Endothelial cell of umbilical vein (primary cell): ENCODE results near the gene PAK5. TPM values are rescaled to one million over a fixed set of nuclear protein-coding genes. Genes with fewer than 3 reads are reported as not detected.

Experiments used
- BruUV-seq: library from RNA; stranded (reverse); fragments of 400-500 nt; replicated peaks from 2 replicates; lab custom pipeline; 2021; lab: Mats Ljungman, UMichigan
- CTCF ChIA-PET: fragments of 300-600, 350-600 bp; sonication (Branson Sonifier 250); formaldehyde crosslinking; loops from one replicate; lab custom pipeline; 2021; ENCODE audit warnings: antibody characterized with exemption, inconsistent platforms; lab: Charles Lee
- POLR2A ChIA-PET: fragments of 300-600, 350-600 bp; sonication (Branson Sonifier 250); formaldehyde crosslinking; loops from one replicate; lab custom pipeline; 2021; ENCODE audit warnings: antibody characterized with exemption, inconsistent platforms; lab: Charles Lee
- DNase-seq: peaks from one replicate; pipeline ENCODE4 v3.0.0-alpha.2; 2011; ENCODE audit warnings: low read depth, low spot score
- FAIRE-seq: peaks from 2 replicates; lab custom pipeline; 2011; peaks lifted over from hg19 to GRCh38; lab: Jason Lieb, UNC
- H2AFZ ChIP-seq: 2 replicates; pipeline ENCODE4 v1.6.0; 2012; ENCODE audit warnings: low read depth, low read length, control low read depth, inconsistent platforms
- H3K27ac ChIP-seq: 2 replicates; pipeline ENCODE4 v1.5.1; 2011; ENCODE audit warnings: low read depth, mild to moderate bottlenecking, control low read depth, low read length, moderate library complexity; ENCODE audit not compliant: insufficient read depth
- H3K27me3 ChIP-seq, 2 experiments: 2 replicates each; pipeline versions ENCODE4 v1.6.0 to v1.6.1; 2011; ENCODE audit warnings: low read length in 2 of 2, mixed read lengths in 1 of 2; ENCODE audit not compliant: control insufficient read depth in 2 of 2, insufficient read depth in 2 of 2
- H3K36me3 ChIP-seq, 2 experiments: 2 replicates in 1 of 2; 3 replicates in 1 of 2; pipeline ENCODE4 v1.5.1; 2011; ENCODE audit warnings: low read length in 2 of 2, mild to moderate bottlenecking in 1 of 2, moderate library complexity in 1 of 2; ENCODE audit not compliant: control insufficient read depth in 2 of 2, insufficient read depth in 2 of 2; ENCODE audit errors: extremely low read depth in 1 of 2
- H3K4me1 ChIP-seq: 3 replicates; pipeline ENCODE4 v1.5.1; 2011; ENCODE audit warnings: mild to moderate bottlenecking, low read length; ENCODE audit not compliant: control insufficient read depth, insufficient read depth; ENCODE audit errors: extremely low read depth
- H3K4me2 ChIP-seq: 2 replicates; pipeline ENCODE4 v1.6.1; 2011; ENCODE audit warnings: low read length, control low read depth, mixed read lengths; ENCODE audit not compliant: insufficient read depth
- H3K4me3 ChIP-seq, 3 experiments: fragments of 200-600 bp in 1 of 3; sonication (generic), shearing (Covaris generic) in 1 of 3; replicated peaks in 1 of 3; 2 replicates each; pipeline ENCODE4 v1.5.1; 2011 to 2016; ENCODE audit warnings: control low read depth in 3 of 3, low read length in 3 of 3, mild to moderate bottlenecking in 2 of 3, inconsistent platforms in 1 of 3, low read depth in 1 of 3, moderate library complexity in 1 of 3; ENCODE audit not compliant: insufficient read depth in 1 of 3
- H3K79me2 ChIP-seq: 2 replicates; pipeline ENCODE4 v1.6.0; 2012; ENCODE audit warnings: low read length, inconsistent platforms; ENCODE audit not compliant: control insufficient read depth, insufficient read depth
- H3K9ac ChIP-seq: replicated peaks from 2 replicates; pipeline ENCODE3; 2011; ENCODE audit warnings: low read length, control low read depth; ENCODE audit not compliant: insufficient read depth; ENCODE audit errors: extremely low read depth
- H3K9me1 ChIP-seq: replicated peaks from 3 replicates; pipeline ENCODE4 v1.6.0; 2011; ENCODE audit warnings: mild to moderate bottlenecking, low read length; ENCODE audit not compliant: control insufficient read depth, insufficient read depth; ENCODE audit errors: extremely low read depth
- H3K9me3 ChIP-seq: replicated peaks from 2 replicates; pipeline ENCODE4 v1.5.1; 2012; ENCODE audit warnings: low read length, inconsistent platforms; ENCODE audit not compliant: control insufficient read depth, insufficient read depth
- H4K20me1 ChIP-seq: replicated peaks from 2 replicates; pipeline ENCODE3; 2011; ENCODE audit warnings: mild to moderate bottlenecking, low read length; ENCODE audit not compliant: control insufficient read depth, insufficient read depth; ENCODE audit errors: extremely low read depth
- CTCF ChIP-seq, 2 donors: IDR thresholded peaks; 1 replicate in 1 of 2; 2 replicates in 1 of 2; pipeline ENCODE4 v1.5.1; 2011; ENCODE audit warnings: low read length in 2 of 2, mild to moderate bottlenecking in 2 of 2, moderate library complexity in 2 of 2, control low read depth in 1 of 2, inconsistent platforms in 1 of 2, low read depth in 1 of 2; ENCODE audit not compliant: insufficient read depth in 1 of 2; ENCODE audit errors: extremely low read depth in 1 of 2
- EZH2 ChIP-seq: IDR thresholded peaks from 2 replicates; pipeline ENCODE4 v1.6.1; 2012; ENCODE audit warnings: borderline replicate concordance, low read depth, mild to moderate bottlenecking, moderate library complexity, low read length, inconsistent platforms; ENCODE audit not compliant: severe bottlenecking
- FOS ChIP-seq: IDR thresholded peaks from 2 replicates; pipeline ENCODE4 v1.6.1; 2011; ENCODE audit warnings: mild to moderate bottlenecking, low read length, moderate library complexity, borderline replicate concordance; ENCODE audit not compliant: insufficient read depth
- GATA2 ChIP-seq: IDR thresholded peaks from 2 replicates; pipeline ENCODE4 v1.7.0; 2011; ENCODE audit warnings: low read depth, mild to moderate bottlenecking, moderate library complexity, mixed read lengths, low read length; ENCODE audit not compliant: insufficient read length, insufficient read depth
- JUN ChIP-seq: IDR thresholded peaks from 2 replicates; pipeline ENCODE4 v1.6.1; 2011; ENCODE audit warnings: borderline replicate concordance, low read depth; ENCODE audit not compliant: insufficient read length, insufficient read depth
- MYC ChIP-seq: IDR thresholded peaks from one replicate; pipeline ENCODE4 v1.6.1; 2011; ENCODE audit warnings: mild to moderate bottlenecking, low read depth, low read length
- POLR2A ChIP-seq: IDR thresholded peaks from 2 replicates; pipeline ENCODE4 v1.6.1; 2012; ENCODE audit warnings: low read depth, mild to moderate bottlenecking, control low read depth, low read length
- POLR2AphosphoS5 ChIP-seq: IDR thresholded peaks from 2 replicates; pipeline ENCODE4 v1.6.1; 2012; ENCODE audit warnings: low read depth, mild to moderate bottlenecking, control low read depth, low read length, moderate library complexity; ENCODE audit not compliant: insufficient read depth
- dilution Hi-C: fragments of 300-500 bp; cut with MboI; formaldehyde crosslinking; loops from one replicate; pipeline ENCODE4 v1.15.0; 2019; ENCODE audit warnings: low sequenced_read_pairs; ENCODE audit not compliant: extremely low pct_ligation_motif_present
- intact Hi-C: fragments of 100-400 bp; cut with micrococcal nuclease; formaldehyde crosslinking; loops from one replicate; pipeline ENCODE4 v1.10.0; 2022
- polyA plus RNA-seq, 4 experiments: library from polyadenylated mRNA; depleted of rRNA in 3 of 4; stranded (reverse) in 3 of 4; unstranded in 1 of 4; fragments of >200 nt; gene quantifications; 2 replicates each; pipeline versions ENCODE4 v1.2.1 to v1.2.3, GENCODE V29; 2011 to 2012; ENCODE audit warnings: missing spikeins in 1 of 4
- total RNA-seq: library from RNA; stranded (reverse); gene quantifications from 2 replicates; pipeline ENCODE4 v1.2.3, GENCODE V29; 2021
- TF ChIP-seq, protein P1 (sequence below): IDR thresholded peaks from 2 replicates; pipeline ENCODE4 v1.6.1; 2011; ENCODE audit not compliant: insufficient read depth, insufficient read length

PAK5 gene
- total and polyA plus RNA-seq, 2 donors (not counting 3 experiments of a cell fraction or from before 2014, with no cell fraction given): not detected

GRCh38 chr20:9611921-9612320 lies 227.0 kb downstream of the PAK5 start:
- Histone ChIP-seq H3K27me3 (peaks cover 6 to 7% of the 10 kb centered on the region in 2 experiments), H3K9me1 (no peaks in the 10 kb centered on the region), H3K4me3 (no peak overlapping the region), H2AFZ (no peak overlapping the region), H4K20me1 (no peaks in the 10 kb centered on the region), H3K9ac (no peak overlapping the region), H3K9me3 (no peaks in the 10 kb centered on the region), H3K79me2 (no peaks in the 10 kb centered on the region), H3K36me3 (no peaks in the 10 kb centered on the region), H3K4me2 (no peak overlapping the region), H3K4me1 (no peaks in the 10 kb centered on the region), H3K27ac (no peak overlapping the region)
- TF ChIP-seq JUN: no peak
- no peak for TF ChIP-seq EZH2
- no peak for TF ChIP-seq FOS
- TF ChIP-seq POLR2A: no peak
- TF ChIP-seq CTCF (IDR thresholded peaks at IDR 0.05; ENCODE audit: extremely low read depth in 1 of 2, insufficient read depth in 1 of 2, low read depth in 1 of 2, low read length in 2 of 2): no peak
- no peak for TF ChIP-seq POLR2AphosphoS5
- TF ChIP-seq, protein P1, sequence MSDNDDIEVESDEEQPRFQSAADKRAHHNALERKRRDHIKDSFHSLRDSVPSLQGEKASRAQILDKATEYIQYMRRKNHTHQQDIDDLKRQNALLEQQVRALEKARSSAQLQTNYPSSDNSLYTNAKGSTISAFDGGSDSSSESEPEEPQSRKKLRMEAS: no peak
- no peak for TF ChIP-seq GATA2
- TF ChIP-seq MYC: no peak
- POLR2A ChIA-PET: no interaction called here
- CTCF ChIA-PET: interaction anchor here (0.5 to 7.3 kb wide), 4 partner anchors 154 to 1102 kb away, joined by 3 to 776 read pairs (median 34); no protein-coding TSS in a partner anchor
- no peak for FAIRE-seq
- BruUV-seq: no TSS peak
- dilution Hi-C loops: no loop called here
- DNase-seq: no peak
- intact Hi-C loops: loop anchor here (10.0 kb wide), 1 partner anchor 943 kb away; no protein-coding TSS in a partner anchor
